GM12878 (cell line): ENCODE measurements around the gene TMEM33. TPM values are rescaled to one million over a fixed set of nuclear protein-coding genes. Genes with fewer than 3 reads are reported as not detected.
A peak's percentile ranks its signal among the peaks of the same experiment; 100 is the strongest.

ENCODE experiments used
- ATAC-seq: fragments of 200-7000 bp; cut with Tn5 transposase; 3 replicates; pipeline ENCODE4 v1.9.1; 2020; ENCODE audit warnings: mild to moderate bottlenecking, moderate library complexity
- BruUV-seq: library from RNA; stranded (reverse); fragments of 400-500 nt; replicated peaks from 2 replicates; lab custom pipeline; 2021; lab: Mats Ljungman, UMichigan
- CTCF ChIA-PET: fragments of 300-600 bp; sonication (Branson Sonifier 250); formaldehyde crosslinking; extraction: SDS; loops from one replicate; lab custom pipeline; 2021; ENCODE audit warnings: inconsistent platforms; lab: Yijun Ruan, JAX
- POLR2A ChIA-PET: fragments of 350-600 bp; formaldehyde crosslinking; extraction: SDS; loops from one replicate; lab custom pipeline; 2021; ENCODE audit warnings: inconsistent platforms; lab: Charles Lee
- RAD21 ChIA-PET: fragments of 300-600 bp; sonication (Branson Sonifier 250); formaldehyde crosslinking; loops from one replicate; lab custom pipeline; 2023; ENCODE audit warnings: antibody characterized with exemption; ENCODE audit not compliant: unreplicated experiment; lab: Charles Lee
- SMC1A ChIA-PET: fragments of 300-600 bp; sonication (Branson Sonifier 250); formaldehyde crosslinking; loops from one replicate; lab custom pipeline; 2023; ENCODE audit not compliant: unreplicated experiment, uncharacterized antibody; lab: Charles Lee
- DNase-seq: peaks from one replicate; pipeline ENCODE4 v3.0.0-alpha.2; 2011; ENCODE audit warnings: low read depth, low spot score
- FAIRE-seq: peaks from 3 replicates; lab custom pipeline; 2011; peaks lifted over from hg19 to GRCh38; lab: Jason Lieb, UNC
- H2AFZ ChIP-seq: 2 replicates; pipeline ENCODE4 v1.6.0; 2011; ENCODE audit warnings: low read depth, low read length, control low read depth; ENCODE audit not compliant: control insufficient read depth
- H3K27ac ChIP-seq: 2 replicates; pipeline ENCODE4 v1.5.1; 2011; ENCODE audit warnings: control low read depth; ENCODE audit not compliant: control insufficient read depth, insufficient read depth
- H3K27me3 ChIP-seq, 2 experiments: replicated peaks in 1 of 2; 2 replicates each; pipeline versions ENCODE4 v1.6.0 to v1.6.1; 2011; ENCODE audit warnings: low read length in 1 of 2; ENCODE audit not compliant: control insufficient read depth in 2 of 2, insufficient read depth in 2 of 2
- H3K36me3 ChIP-seq, 2 experiments: 2 replicates each; pipeline ENCODE4 v1.5.1; 2011; ENCODE audit warnings: low read length in 1 of 2; ENCODE audit not compliant: control insufficient read depth in 2 of 2, insufficient read depth in 2 of 2
- H3K4me1 ChIP-seq: 2 replicates; pipeline ENCODE4 v1.6.1; 2011; ENCODE audit warnings: mild to moderate bottlenecking, low read length, moderate library complexity, mixed read lengths; ENCODE audit not compliant: control insufficient read depth, insufficient read depth
- H3K4me2 ChIP-seq: 2 replicates; pipeline ENCODE4 v1.6.0; 2011; ENCODE audit warnings: control low read depth; ENCODE audit not compliant: control insufficient read depth, insufficient read depth
- H3K4me3 ChIP-seq: fragments of 200-600 bp; sonication (generic); 2 replicates; pipeline ENCODE4 v1.5.1; 2016
- H3K79me2 ChIP-seq: 2 replicates; pipeline ENCODE4 v1.6.0; 2011; ENCODE audit warnings: low read length; ENCODE audit not compliant: control insufficient read depth, insufficient read depth
- H3K9ac ChIP-seq: 2 replicates; pipeline ENCODE4 v1.8.0; 2011; ENCODE audit warnings: low read length, control low read depth, mixed read lengths; ENCODE audit not compliant: control insufficient read depth, insufficient read depth
- H3K9me3 ChIP-seq: replicated peaks from 3 replicates; pipeline ENCODE4 v1.5.1; 2011; ENCODE audit warnings: mild to moderate bottlenecking, low read length; ENCODE audit not compliant: control insufficient read depth, insufficient read depth
- H4K20me1 ChIP-seq: 2 replicates; pipeline ENCODE4 v1.6.0; 2011; ENCODE audit not compliant: control insufficient read depth, insufficient read depth
- CEBPB ChIP-seq, 2 experiments: fragments of 150-350 bp in 1 of 2; IDR thresholded peaks; 2 replicates each; pipeline ENCODE4 v1.6.1; 2012 to 2014; ENCODE audit warnings: low read depth in 2 of 2, low read length in 2 of 2, borderline replicate concordance in 1 of 2, inconsistent platforms in 1 of 2
- CTCF ChIP-seq, 3 experiments: IDR thresholded peaks in 2 of 3; conservative IDR thresholded peaks in 1 of 3; 2 replicates each; pipeline ENCODE4 v1.5.1; 2011; ENCODE audit warnings: low read depth in 3 of 3, low read length in 3 of 3, mild to moderate bottlenecking in 3 of 3, control low read depth in 2 of 3, moderate library complexity in 2 of 3, inconsistent platforms in 1 of 3, mixed read lengths in 1 of 3; ENCODE audit not compliant: control insufficient read depth in 2 of 3, insufficient read depth in 1 of 3; ENCODE audit errors: extremely low read depth in 1 of 3
- SIX5 ChIP-seq: IDR thresholded peaks from 2 replicates; pipeline ENCODE4 v1.6.1; 2011; ENCODE audit warnings: mild to moderate bottlenecking, low read depth, low read length, moderate library complexity; ENCODE audit not compliant: severe bottlenecking
- ZNF274 ChIP-seq: IDR thresholded peaks from one replicate; pipeline ENCODE4 v1.8.0; 2011; ENCODE audit not compliant: insufficient read length, insufficient read depth
- WGBS: methylation state at CpG from one replicate; pipeline ENCODE4 v1.1.6; 2016; ENCODE audit warnings: low lambda C conversion rate; ENCODE audit not compliant: insufficient replicate concordance, insufficient coverage; ENCODE audit errors: missing lambda C conversion rate; 5-methylcytosine and 5-hydroxymethylcytosine counted together
- in situ Hi-C: fragments of 300-500 bp; cut with MboI; formaldehyde crosslinking; loops from 9 replicates; pipeline ENCODE4 v1.14.3; 2018; ENCODE audit warnings: mixed read lengths
- intact Hi-C: fragments of 100-400 bp; cut with micrococcal nuclease; formaldehyde crosslinking; loops from one replicate; pipeline ENCODE4 v1.14.2; 2022; ENCODE audit not compliant: unreplicated experiment
- polyA plus RNA-seq, 11 experiments: library from polyadenylated mRNA; depleted of rRNA in 4 of 11; unstranded in 6 of 11; stranded (reverse) in 5 of 11; fragments of >200 nt; fragmentation: Nextera tagmentation in 4 of 11; fragmentation: Illumina TruSeq in 1 of 11; extraction: Ambion mirVana in 4 of 11; extraction: Trizol in 1 of 11; gene quantifications; 1 replicate in 1 of 11; 2 replicates in 10 of 11; pipeline versions ENCODE4 v1.2.1 to v1.2.3, GENCODE V29; 2011 to 2016; ENCODE audit warnings: inconsistent platforms in 2 of 11, missing spikeins in 2 of 11, low read depth in 1 of 11
- total RNA-seq, 4 experiments: library from RNA; depleted of rRNA in 3 of 4; stranded (reverse); fragments of >200 nt in 3 of 4; fragmentation: Illumina TruSeq in 1 of 4; extraction: Trizol in 1 of 4; gene quantifications; 2 replicates each; pipeline versions ENCODE4 v1.2.1 to v1.2.3, GENCODE V29; 2013 to 2021

TMEM33 gene
- total and polyA plus RNA-seq, 10 of the 15 experiments (the other 5 are each of a cell fraction or from before 2014, with no cell fraction given): 7.9 to 60.2 (median 33.4) TPM

GRCh38 chr4:41963105-41963504, 27.9 kb downstream of the TMEM33 start:
- WGBS: 100% methylated on average over 4 of the region's 4 CpGs
- Histone ChIP-seq H3K4me1 (no peaks in the 10 kb centered on the region), H3K36me3 (no peaks in the 10 kb centered on the region), H3K27me3 (no peaks in the 10 kb centered on the region), H3K4me3 (no peak overlapping the region), H3K4me2 (no peak overlapping the region), H3K9me3 (no peaks in the 10 kb centered on the region), H3K27ac (no peak overlapping the region), H4K20me1 (no peaks in the 10 kb centered on the region), H3K9ac (no peak overlapping the region), H3K79me2 (no peaks in the 10 kb centered on the region), H2AFZ (no peak overlapping the region)
- no peak for TF ChIP-seq SIX5
- TF ChIP-seq CTCF (IDR thresholded peaks at IDR 0.05 in 2 of 3, conservative IDR thresholded peaks at IDR 0.05 in 1 of 3; ENCODE audit: control insufficient read depth in 2 of 3, extremely low read depth in 1 of 3, insufficient read depth in 1 of 3, low read depth in 3 of 3, low read length in 3 of 3): peak; percentile 12 to 41 (median 18); a peak in 3 of 6 replicates
- no peak for TF ChIP-seq ZNF274
- no TSS peak for BruUV-seq
- in situ Hi-C loops: no loop called here
- ChIA-PET RAD21 (interaction anchor here (0.6 to 0.7 kb wide), 2 partner anchors 112 to 1763 kb away, joined by 3 read pairs; no protein-coding TSS in a partner anchor), CTCF (interaction anchor here (1.1 to 1.6 kb wide), 7 partner anchors 12 to 687 kb away, joined by 3 to 7 read pairs (median 3); no protein-coding TSS in a partner anchor), POLR2A (no interaction called here), SMC1A (no interaction called here)
- FAIRE-seq: no peak
- 0 out of 3 replicates have a peak, but pooled peaks have one; percentile 23 for ATAC-seq
- DNase-seq: no peak
- intact Hi-C loops: no loop called here

GRCh38 chr4:41964401-41964800, 29.2 kb downstream of the TMEM33 start:
- ChIA-PET CTCF (interaction anchor here (0.9 to 1.6 kb wide), 7 partner anchors 11 to 688 kb away, joined by 3 to 7 read pairs (median 3); no protein-coding TSS in a partner anchor), RAD21 (no interaction called here), SMC1A (no interaction called here), POLR2A (no interaction called here)
- H3K36me3 ChIP-seq: no peaks in the 10 kb centered on the region
- in situ Hi-C loops (no loop called here), intact Hi-C loops (no loop called here)
- WGBS: 91% methylated on average over 1 of the region's 1 CpG
- no peak overlapping the region for H3K9ac ChIP-seq
- BruUV-seq: no TSS peak
- no peaks in the 10 kb centered on the region for H3K27me3 ChIP-seq
- H4K20me1 ChIP-seq: no peaks in the 10 kb centered on the region
- TF ChIP-seq SIX5: no peak
- TF ChIP-seq CEBPB (IDR thresholded peaks at IDR 0.05; ENCODE audit: borderline replicate concordance in 1 of 2, low read depth in 2 of 2, low read length in 2 of 2): peak in 1 of 2 experiments; percentile 41; a peak in 1 of 4 replicates
- no peak overlapping the region for H3K4me3 ChIP-seq
- ATAC-seq (no peak), DNase-seq (no peak), FAIRE-seq (no peak)
- H3K9me3 ChIP-seq: no peaks in the 10 kb centered on the region; the same call in 2 of the 3 replicates
- H3K79me2 ChIP-seq: no peaks in the 10 kb centered on the region
- no peak overlapping the region for H2AFZ ChIP-seq
- H3K4me1 ChIP-seq: no peaks in the 10 kb centered on the region
- no peak overlapping the region for H3K4me2 ChIP-seq
- no peak overlapping the region for H3K27ac ChIP-seq
